ENCODE data around the gene ZMYM3. TPM values are rescaled to one million over a fixed set of nuclear protein-coding genes. Genes with fewer than 3 reads are reported as not detected.
A peak's percentile ranks its signal among the peaks of the same experiment; 100 is the strongest.
"Not testable (repeated sequence)": the region's sequence is repeated elsewhere in the genome, so short reads cannot be mapped to it uniquely, and the experiment has no call there.

Gene ZMYM3
- polyA plus RNA-seq, 2 of the 4 experiments (the other 2 are of a cell fraction) = 18.8 to 19.1 TPM

DNA sequence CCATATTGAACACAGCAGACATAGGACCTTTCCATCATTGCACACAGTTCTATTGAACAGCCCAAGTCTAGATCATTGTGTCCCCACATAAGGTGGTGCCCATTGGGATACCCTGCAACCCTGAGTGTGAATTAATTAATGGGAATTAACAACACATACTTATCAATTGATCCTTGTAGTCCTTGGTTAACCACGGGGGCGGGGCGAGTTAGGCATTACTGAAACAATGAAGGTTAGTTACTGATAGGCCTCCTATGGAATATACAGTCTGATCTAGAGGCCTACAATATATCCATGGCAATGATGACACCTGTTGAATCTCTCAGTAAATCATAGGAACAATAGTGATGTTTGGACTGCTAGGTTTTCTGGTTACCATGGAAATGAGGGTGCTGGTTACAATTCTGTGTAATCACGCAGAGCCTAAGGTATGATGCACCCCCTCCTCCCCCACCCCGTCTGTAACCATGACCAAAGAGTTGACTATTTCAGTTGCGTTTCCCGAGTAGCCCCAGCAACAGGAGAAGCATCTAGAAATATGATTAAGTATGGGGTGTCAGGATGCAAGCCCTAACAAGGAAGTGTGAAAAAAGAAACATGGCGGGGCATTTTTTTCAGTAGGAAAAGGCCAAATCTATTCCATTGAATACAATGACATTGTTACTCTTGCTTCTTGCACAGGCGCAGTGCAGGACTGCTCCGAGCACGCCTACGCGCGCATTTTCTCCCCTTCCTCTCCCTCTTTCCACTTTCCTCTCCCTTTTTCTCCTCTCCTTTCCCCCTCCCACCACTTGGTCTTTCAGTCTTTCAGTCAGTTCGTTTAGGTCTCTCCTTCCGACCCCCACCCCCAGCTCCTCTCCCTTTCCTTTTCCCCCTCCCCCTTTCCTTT, 28.8 kb upstream of the ZMYM3 start:
- Histone ChIP-seq H3K27ac (peak overlapping the region; percentile 82 to 97), H3K4me3 (peak overlapping the region; percentile 58), H3K9me3 (no peaks in the 10 kb centered on the region), H3K4me1 (peaks cover 20% of the 10 kb centered on the region), H3K4me2 (peak overlapping the region; percentile 55)
- FAIRE-seq = no peak
- WGBS (ENCODE audit: missing lambda C conversion rate) = 29% methylated on average over 15 of the region's 16 CpGs
- ATAC-seq = peak; percentile 71 to 81
- CTCF ChIA-PET = interaction anchor here (0.6 to 1.4 kb wide), 7 partner anchors 10 to 371 kb away, joined by 3 to 5 read pairs (median 4); partner anchors contain the start of gene ITGB1BP2
- peak; percentile 35 to 71 for DNase-seq (ENCODE audit: low read depth in 1 of 2, low spot score in 1 of 2)
- TF ChIP-seq EP300 (IDR thresholded peaks at IDR 0.05) (no peak), POLR2A (IDR thresholded peaks at IDR 0.05; ENCODE audit: low read length) (peak; percentile 25; the same call in 1 of the 2 replicates), FOSL2 (IDR thresholded peaks at IDR 0.05) (no peak), FOSL2 (CRISPR knock-in tag; IDR thresholded peaks at IDR 0.05) (0 out of 2 replicates have a peak, but pooled peaks have one; percentile 8)
- POLR2A ChIA-PET = interaction anchor here (0.6 to 1.9 kb wide), 15 partner anchors 10 to 899 kb away, joined by 3 to 47 read pairs (median 4); partner anchors contain the start of genes ITGB1BP2, MED12, PIN4 and TAF1

DNA sequence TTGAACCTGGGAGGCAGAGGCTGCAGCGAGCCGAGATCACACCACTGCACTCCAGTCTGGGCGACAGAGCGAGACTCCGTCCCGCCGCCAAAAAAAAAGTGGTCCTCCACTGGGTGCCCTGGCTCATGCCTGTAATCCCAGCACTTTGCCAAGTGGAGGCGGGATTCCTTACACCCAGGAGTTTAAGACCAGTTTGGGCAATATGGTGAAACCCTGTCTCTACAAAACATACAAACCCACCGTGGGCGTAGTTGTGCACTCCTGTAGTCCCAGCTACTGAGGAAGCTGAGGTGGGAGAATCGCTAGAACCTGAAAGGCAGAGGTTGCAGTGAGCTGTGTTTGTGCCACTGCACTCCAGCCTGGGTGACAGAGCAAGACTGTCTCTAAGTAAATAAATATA, 27.4 kb upstream of the ZMYM3 start:
- DNase-seq (ENCODE audit: low read depth in 1 of 2, low spot score in 1 of 2); POLR2A ChIA-PET; FAIRE-seq; H3K4me2 ChIP-seq; H3K27ac ChIP-seq; ATAC-seq; H3K9me3 ChIP-seq; H3K4me3 ChIP-seq: not testable (repeated sequence)
- WGBS (ENCODE audit: missing lambda C conversion rate) = 92% methylated on average over 11 of the region's 11 CpGs
- CTCF ChIA-PET = interaction anchor here (0.7 kb wide), 1 partner anchor 964 kb away, joined by 3 read pairs; no protein-coding TSS in a partner anchor
- H3K4me1 ChIP-seq = peaks cover 10% of the 10 kb centered on the region

DNA sequence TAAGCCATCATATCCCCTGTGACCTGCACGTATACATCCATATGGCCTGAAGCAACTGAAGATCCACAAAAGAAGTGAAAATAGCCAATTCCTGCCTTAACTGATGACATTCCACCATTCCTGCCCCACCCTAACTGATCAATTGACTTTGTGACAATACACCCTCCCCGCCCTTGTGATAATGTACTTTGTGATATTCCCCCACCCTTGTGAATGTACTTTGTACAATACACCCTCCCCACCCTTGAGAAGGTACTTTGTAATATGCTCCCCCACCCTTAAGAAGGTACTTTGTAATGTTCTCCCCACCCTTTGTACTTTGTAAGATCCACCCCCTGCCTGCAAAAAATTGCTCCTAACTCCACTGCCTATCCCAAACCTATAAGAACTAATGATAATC, 18.4 kb upstream of the ZMYM3 start:
- FAIRE-seq; CTCF ChIA-PET; ATAC-seq; H3K27ac ChIP-seq; DNase-seq (ENCODE audit: low read depth in 1 of 2, low spot score in 1 of 2); H3K4me3 ChIP-seq; H3K4me2 ChIP-seq; H3K4me1 ChIP-seq; H3K9me3 ChIP-seq; POLR2A ChIA-PET: not testable (repeated sequence)
- 83% methylated on average over 2 of the region's 2 CpGs for WGBS (ENCODE audit: missing lambda C conversion rate)

DNA sequence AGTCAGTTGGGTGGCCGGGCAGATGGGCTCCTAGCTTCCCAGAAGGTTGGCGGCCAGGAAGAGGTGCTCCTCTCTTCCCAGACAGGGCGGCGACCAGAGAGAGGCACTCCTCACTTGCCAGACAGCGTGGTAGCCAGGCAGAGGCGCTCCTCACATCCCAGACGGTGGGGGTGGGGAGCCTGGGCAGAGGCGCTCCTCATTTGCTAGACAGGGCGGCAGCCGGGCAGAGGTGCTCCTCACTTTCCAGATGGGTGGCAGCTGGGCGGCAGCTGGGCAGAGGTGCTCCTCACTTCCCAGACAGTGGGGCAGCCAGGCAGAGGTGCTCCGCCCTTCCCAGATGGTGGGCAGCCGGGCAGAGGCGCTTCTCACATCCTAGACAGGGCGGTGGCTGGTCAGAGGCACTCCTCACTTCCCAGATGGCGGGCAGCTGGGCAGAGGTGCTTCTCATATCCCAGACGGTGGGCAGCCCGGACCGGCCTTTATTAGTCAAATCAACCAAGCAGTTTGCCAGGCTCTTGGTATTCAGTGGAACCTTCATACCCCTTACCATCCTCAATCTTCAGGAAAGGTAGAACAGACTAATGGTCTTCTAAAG, 16.0 kb upstream of the ZMYM3 start:
- WGBS (ENCODE audit: missing lambda C conversion rate) = 93% methylated on average over 3 of the region's 19 CpGs
- no peak overlapping the region for H3K4me3 ChIP-seq
- no peak overlapping the region for H3K4me2 ChIP-seq
- no peaks in the 10 kb centered on the region for H3K9me3 ChIP-seq
- ChIA-PET CTCF (no interaction called here), POLR2A (no interaction called here)
- ATAC-seq = no peak
- no peak overlapping the region for H3K27ac ChIP-seq
- no peak for DNase-seq (ENCODE audit: low read depth in 1 of 2, low spot score in 1 of 2)
- TF ChIP-seq PBX3 (IDR thresholded peaks at IDR 0.05) (no peak), FOSB (CRISPR knock-in tag; IDR thresholded peaks at IDR 0.05) (no peak), RFX5 (IDR thresholded peaks at IDR 0.05) (no peak)
- no peak for FAIRE-seq
- H3K4me1 ChIP-seq = no peaks in the 10 kb centered on the region

DNA sequence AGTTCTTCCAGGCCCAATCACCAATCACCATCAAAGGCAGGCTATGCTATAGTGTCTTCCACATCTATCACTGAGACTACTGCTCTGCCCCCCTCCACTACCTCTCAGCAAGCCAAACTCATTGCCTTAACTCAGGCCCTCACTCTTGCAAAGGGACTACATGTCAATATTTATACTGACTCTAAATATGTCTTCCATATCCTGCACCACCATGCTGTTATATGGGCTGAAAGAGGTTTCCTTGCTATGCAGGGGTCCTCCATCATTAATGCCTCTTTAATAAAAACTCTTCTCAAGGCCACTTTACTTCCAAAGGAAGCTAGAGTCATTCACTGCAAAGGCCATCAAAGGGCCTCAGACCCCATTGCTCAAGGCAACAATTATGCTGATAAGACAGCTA, 14.7 kb upstream of the ZMYM3 start:
- CTCF ChIA-PET; FAIRE-seq; H3K9me3 ChIP-seq; DNase-seq (ENCODE audit: low read depth in 1 of 2, low spot score in 1 of 2); H3K4me2 ChIP-seq; H3K4me1 ChIP-seq; H3K4me3 ChIP-seq; POLR2A ChIA-PET; ATAC-seq; H3K27ac ChIP-seq: not testable (repeated sequence)

DNA sequence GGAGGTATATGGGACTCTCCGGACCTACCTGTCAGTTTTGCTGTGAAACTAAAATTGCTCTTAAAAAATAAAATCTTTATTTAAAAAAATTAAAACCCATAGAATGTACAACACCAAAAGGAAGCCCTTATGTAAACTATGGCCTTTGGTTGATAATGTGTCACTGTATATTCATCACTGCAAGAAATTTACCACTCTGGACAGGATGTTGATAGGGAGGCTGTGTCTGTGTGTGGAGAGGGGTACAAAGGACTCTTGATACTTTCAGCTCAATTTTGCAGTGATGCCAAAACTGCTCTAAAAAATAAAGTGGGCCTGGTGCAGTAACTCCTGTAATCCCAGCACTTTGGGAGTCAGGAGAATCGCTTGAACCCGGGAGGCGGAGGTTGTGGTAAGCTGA, 2.9 kb upstream of the ZMYM3 start:
- Histone ChIP-seq H3K9me3 (no peaks in the 10 kb centered on the region), H3K4me1 (peaks cover 20% of the 10 kb centered on the region), H3K4me2 (no peak overlapping the region), H3K4me3 (no peak overlapping the region), H3K27ac (no peak overlapping the region)
- 96% methylated on average over 4 of the region's 4 CpGs for WGBS (ENCODE audit: missing lambda C conversion rate)
- no peak for FAIRE-seq
- ATAC-seq = no peak
- DNase-seq (ENCODE audit: low read depth in 1 of 2, low spot score in 1 of 2) = no peak
- TF ChIP-seq NPAS2 (CRISPR knock-in tag; IDR thresholded peaks at IDR 0.05; ENCODE audit: borderline replicate concordance) (no peak), RAD21 (conservative IDR thresholded peaks at IDR 0.05 in 1 of 2, IDR thresholded peaks at IDR 0.05 in 1 of 2) (no peak)
- CTCF ChIA-PET = no interaction called here
- POLR2A ChIA-PET = no interaction called here

All from A549 (cell line).